NCI-H82 treated with DMSO at 0.1 percent for 48 hours (cell line): ENCODE results near the gene USH2A.
A peak's percentile ranks its signal among the peaks of the same experiment; 100 is the strongest.

Experiments used
- DNase-seq: peaks from one replicate; lab custom pipeline; 2025; ENCODE audit not compliant: unreplicated experiment; lab: John Stamatoyannopoulos, UW

USH2A gene

GRCh38 chr1:216303690-216304089, 119.6 kb downstream of the USH2A start:
- no peak for DNase-seq

GRCh38 chr1:216293683-216294082, 129.6 kb downstream of the USH2A start:
- DNase-seq = no peak

GRCh38 chr1:216290074-216290473, 133.2 kb downstream of the USH2A start:
- no peak for DNase-seq

- no peak for DNase-seq
Observed at GRCh38 chr1:216285052-216285451, 138.2 kb downstream of the USH2A start.

- no peak for DNase-seq
Observed at GRCh38 chr1:216281757-216282156, 141.5 kb downstream of the USH2A start.

- no peak for DNase-seq
Observed at GRCh38 chr1:216270086-216270773, 153.0 kb downstream of the USH2A start.

GRCh38 chr1:216261631-216262030, 161.6 kb downstream of the USH2A start:
- DNase-seq = no peak

GRCh38 chr1:216258856-216259255, 164.4 kb downstream of the USH2A start:
- DNase-seq = no peak

GRCh38 chr1:216258386-216258785, 164.9 kb downstream of the USH2A start:
- DNase-seq = no peak

- no peak for DNase-seq
Observed at GRCh38 chr1:216250861-216251260, 172.4 kb downstream of the USH2A start.

GRCh38 chr1:216248628-216249027, 174.6 kb downstream of the USH2A start:
- no peak for DNase-seq

GRCh38 chr1:216247937-216248336, 175.3 kb downstream of the USH2A start:
- no peak for DNase-seq

GRCh38 chr1:216246577-216247203, 176.6 kb downstream of the USH2A start:
- no peak for DNase-seq

GRCh38 chr1:216238844-216239243, 184.4 kb downstream of the USH2A start:
- no peak for DNase-seq

GRCh38 chr1:216237927-216238542, 185.2 kb downstream of the USH2A start:
- no peak for DNase-seq

GRCh38 chr1:216224233-216224632, 199.0 kb downstream of the USH2A start:
- no peak for DNase-seq

- DNase-seq = no peak
Observed at GRCh38 chr1:216223486-216223885, 199.8 kb downstream of the USH2A start.

- DNase-seq = peak; percentile 70
Observed at GRCh38 chr1:216222288-216222687, 201.0 kb downstream of the USH2A start.

GRCh38 chr1:216221260-216221700, 202.0 kb downstream of the USH2A start:
- peak; percentile 93 for DNase-seq

- no peak for DNase-seq
Observed at GRCh38 chr1:216216305-216216704, 206.9 kb downstream of the USH2A start.

GRCh38 chr1:216215169-216215568, 208.1 kb downstream of the USH2A start:
- DNase-seq = no peak

GRCh38 chr1:216212826-216213225, 210.4 kb downstream of the USH2A start:
- no peak for DNase-seq
